Daoy (cell line): ENCODE data around the gene PPP1CA. TPM values are rescaled to one million over a fixed set of nuclear protein-coding genes. Genes with fewer than 3 reads are reported as not detected.
"Not testable (repeated sequence)": the region's sequence is repeated elsewhere in the genome, so short reads cannot be mapped to it uniquely, and the experiment has no call there.

ENCODE experiments used
- DNase-seq: peaks from one replicate; pipeline ENCODE4 v3.0.0-alpha.2; 2015; ENCODE audit warnings: low read depth
- total RNA-seq: library from RNA; depleted of rRNA; stranded (reverse); fragments of >200 nt; shearing (Covaris generic); gene quantifications from 2 replicates; pipeline ENCODE4 v1.2.3, GENCODE V29; 2014

PPP1CA gene
- total RNA-seq, 1 experiment from 2014 or later, result 220 TPM

GRCh38 chr11:67435031-67435726, 33.5 kb upstream of the PPP1CA start:
- DNase-seq, result no peak

GRCh38 chr11:67434395-67434881, 32.8 kb upstream of the PPP1CA start:
- DNase-seq, result no peak

- DNase-seq, result no peak
Measured at GRCh38 chr11:67433536-67434394, 32.1 kb upstream of the PPP1CA start.

GRCh38 chr11:67432655-67433349, 31.1 kb upstream of the PPP1CA start:
- no peak for DNase-seq

- DNase-seq, result no peak
Measured at GRCh38 chr11:67431346-67432249, 29.9 kb upstream of the PPP1CA start.

GRCh38 chr11:67429722-67430121, 28.1 kb upstream of the PPP1CA start:
- DNase-seq, result no peak

GRCh38 chr11:67429038-67429668, 27.5 kb upstream of the PPP1CA start:
- DNase-seq, result no peak

GRCh38 chr11:67428052-67429001, 26.7 kb upstream of the PPP1CA start, which contains the start of gene RPS6KB2:
RPS6KB2 (plus strand) TSS chr11:67428494; CDS start chr11:67428546, 52 bp downstream.
- DNase-seq, result peak; percentile 97

- not testable (repeated sequence) for DNase-seq
Measured at GRCh38 chr11:67427364-67427859, 25.8 kb upstream of the PPP1CA start.

GRCh38 chr11:67423891-67424613, 22.4 kb upstream of the PPP1CA start:
- DNase-seq, result no peak

GRCh38 chr11:67423466-67423865, 21.8 kb upstream of the PPP1CA start:
- DNase-seq, result no peak

- DNase-seq, result no peak
Measured at GRCh38 chr11:67422891-67423290, 21.2 kb upstream of the PPP1CA start.

GRCh38 chr11:67421430-67422031, 19.9 kb upstream of the PPP1CA start:
- DNase-seq, result no peak

GRCh38 chr11:67420646-67421429, 19.2 kb upstream of the PPP1CA start:
- peak; percentile 96 for DNase-seq

GRCh38 chr11:67420147-67420645, 18.5 kb upstream of the PPP1CA start:
- DNase-seq, result no peak

GRCh38 chr11:67419325-67420049, 17.8 kb upstream of the PPP1CA start:
- DNase-seq, result no peak
